ENCODE results near the gene PDE10A.
"Not testable (repeated sequence)": the region's sequence is repeated elsewhere in the genome, so short reads cannot be mapped to it uniquely, and the experiment has no call there.

GRCh38 chr6:165558097-165558496 lies 104.9 kb downstream of the PDE10A start:
- TF ChIP-seq POLR2A, CTCF (IDR thresholded peaks at IDR 0.05): not testable (repeated sequence)

Measured in sigmoid colon (tissue), 3 donors.